Measurements from ENCODE around the gene CYP2A6. TPM values are rescaled to one million over a fixed set of nuclear protein-coding genes. Genes with fewer than 3 reads are reported as not detected.

Gene CYP2A6
- total RNA-seq, 1 donor from 2014 or later = not detected

- no peak for DNase-seq (ENCODE audit: low read depth)
- Histone ChIP-seq H3K4me3 (ENCODE audit: low read depth, low read length) (no peak overlapping the region), H3K27me3 (ENCODE audit: control insufficient read depth, insufficient read depth, low read length) (no peaks in the 10 kb centered on the region), H3K36me3 (ENCODE audit: control insufficient read depth, insufficient read depth, low read length) (peaks cover 16% of the 10 kb centered on the region)
- FAIRE-seq = no peak
- peak; percentile 47 for TF ChIP-seq CTCF (IDR thresholded peaks at IDR 0.05; ENCODE audit: insufficient read depth, low read length, severe bottlenecking)
Measured at GRCh38 chr19:40807147-40808020, 42.9 kb downstream of the CYP2A6 start.

- FAIRE-seq (no peak), DNase-seq (ENCODE audit: low read depth) (peak; percentile 90)
- H3K36me3 ChIP-seq (ENCODE audit: control insufficient read depth, insufficient read depth, low read length) = peaks cover 17% of the 10 kb centered on the region
- no peaks in the 10 kb centered on the region for H3K27me3 ChIP-seq (ENCODE audit: control insufficient read depth, insufficient read depth, low read length)
- no peak overlapping the region for H3K4me3 ChIP-seq (ENCODE audit: low read depth, low read length)
- peak; percentile 96 for TF ChIP-seq CTCF (IDR thresholded peaks at IDR 0.05; ENCODE audit: insufficient read depth, low read length, severe bottlenecking)
Measured at GRCh38 chr19:40806423-40807146, 43.7 kb downstream of the CYP2A6 start.

DNA sequence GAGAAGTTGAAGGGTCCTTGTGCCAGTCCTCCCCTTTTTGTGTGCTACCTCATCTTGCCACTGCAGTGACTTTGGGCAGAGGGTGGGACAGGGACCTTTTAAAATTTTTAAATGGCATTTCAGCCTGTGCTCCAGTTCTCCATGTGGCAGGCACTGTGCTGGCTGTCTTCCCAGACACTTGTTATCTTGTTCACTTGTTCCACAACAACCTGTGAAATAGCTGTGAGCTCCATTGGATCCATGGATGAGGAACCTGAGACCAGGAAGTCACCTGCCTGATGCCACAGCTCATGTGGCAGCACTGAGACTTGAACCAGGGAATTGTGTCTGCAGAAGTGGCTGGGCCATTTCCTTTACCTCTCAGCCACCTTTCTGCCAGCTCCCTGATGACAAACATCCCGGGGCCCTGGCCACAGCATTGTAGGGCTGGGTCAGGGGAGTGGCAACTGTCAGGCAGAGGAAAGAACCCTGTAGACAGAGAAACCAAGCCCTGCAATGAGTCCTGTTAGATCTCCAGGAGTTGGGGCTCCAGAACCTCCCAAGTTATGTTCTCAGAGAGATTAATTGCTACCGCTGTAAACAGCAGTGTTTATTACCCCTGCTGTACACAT, 44.9 kb downstream of the CYP2A6 start:
- TF ChIP-seq CTCF (IDR thresholded peaks at IDR 0.05; ENCODE audit: insufficient read depth, low read length, severe bottlenecking) = no peak
- Histone ChIP-seq H3K36me3 (ENCODE audit: control insufficient read depth, insufficient read depth, low read length) (peaks cover 21% of the 10 kb centered on the region), H3K4me3 (ENCODE audit: low read depth, low read length) (no peak overlapping the region), H3K27me3 (ENCODE audit: control insufficient read depth, insufficient read depth, low read length) (no peaks in the 10 kb centered on the region)
- DNase-seq (ENCODE audit: low read depth) (no peak), FAIRE-seq (no peak)

GRCh38 chr19:40804783-40805242, 45.4 kb downstream of the CYP2A6 start:
- FAIRE-seq (peak; percentile 76), DNase-seq (ENCODE audit: low read depth) (no peak)
- Histone ChIP-seq H3K36me3 (ENCODE audit: control insufficient read depth, insufficient read depth, low read length) (peaks cover 21% of the 10 kb centered on the region), H3K27me3 (ENCODE audit: control insufficient read depth, insufficient read depth, low read length) (no peaks in the 10 kb centered on the region), H3K4me3 (ENCODE audit: low read depth, low read length) (no peak overlapping the region)
- peak; percentile 24 for TF ChIP-seq CTCF (IDR thresholded peaks at IDR 0.05; ENCODE audit: insufficient read depth, low read length, severe bottlenecking)

DNA sequence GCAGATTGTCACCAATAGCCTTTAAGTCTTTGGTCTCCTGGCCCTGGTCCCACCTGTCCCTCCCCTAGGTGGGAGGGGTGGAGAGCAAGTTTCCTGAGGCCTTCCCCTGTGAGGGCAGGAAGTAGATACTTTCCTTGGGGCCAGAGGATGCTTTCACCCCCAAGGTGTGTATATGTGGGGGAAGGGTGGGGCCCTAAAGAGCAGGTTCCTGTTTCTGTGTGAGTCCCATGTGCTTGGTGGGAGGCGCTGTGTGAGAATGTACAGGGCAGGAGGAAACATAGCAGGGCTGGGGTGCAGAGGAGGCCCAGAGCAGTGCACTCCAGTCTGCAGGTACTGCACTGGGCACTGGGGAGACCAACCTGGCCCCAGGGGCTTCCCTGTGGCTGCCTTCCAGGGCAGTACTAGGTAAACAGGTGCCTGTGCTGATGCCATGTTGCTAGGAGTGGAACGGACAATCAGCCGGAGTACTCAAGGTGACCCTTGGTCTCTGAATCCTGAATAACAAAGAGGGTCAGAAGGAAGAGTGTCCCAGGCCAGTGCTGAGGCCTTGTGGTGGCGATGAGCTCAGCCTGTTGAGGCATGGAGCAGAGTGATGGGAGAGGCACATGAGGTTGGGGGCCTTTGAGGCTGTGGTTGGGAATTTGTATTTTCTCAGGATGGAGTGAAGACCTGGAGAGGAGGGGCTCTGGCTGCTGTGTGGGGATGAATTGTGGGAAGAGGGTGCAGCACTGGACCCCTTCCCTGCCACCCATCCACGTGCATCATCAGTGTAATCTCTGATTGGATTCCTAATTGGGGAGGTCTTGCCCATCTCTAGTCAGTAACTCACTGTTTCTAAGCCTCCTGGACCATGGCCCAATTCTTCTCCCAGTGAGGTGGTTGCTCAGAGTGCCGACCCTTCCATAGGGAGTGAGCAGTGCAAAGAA, 46.1 kb downstream of the CYP2A6 start:
- DNase-seq (ENCODE audit: low read depth) (no peak), FAIRE-seq (peak; percentile 62)
- Histone ChIP-seq H3K4me3 (ENCODE audit: low read depth, low read length) (no peak overlapping the region), H3K36me3 (ENCODE audit: control insufficient read depth, insufficient read depth, low read length) (peaks cover 21% of the 10 kb centered on the region), H3K27me3 (ENCODE audit: control insufficient read depth, insufficient read depth, low read length) (no peaks in the 10 kb centered on the region)
- TF ChIP-seq CTCF (IDR thresholded peaks at IDR 0.05; ENCODE audit: insufficient read depth, low read length, severe bottlenecking) = no peak
